T-helper 22 cell (primary cell): ENCODE measurements around the gene SNRNP25.

Experiments used
- DNase-seq: peaks from one replicate; pipeline ENCODE4 v3.0.0-alpha.2; 2020; ENCODE audit warnings: low read depth

SNRNP25 gene

GRCh38 chr16:78444-79150 is 25.0 kb downstream of the SNRNP25 start:
- no peak for DNase-seq

- no peak for DNase-seq
Observed at GRCh38 chr16:79151-80054, 25.8 kb downstream of the SNRNP25 start.

- no peak for DNase-seq
Observed at GRCh38 chr16:83060-83603, 29.5 kb downstream of the SNRNP25 start.

GRCh38 chr16:83781-84615 is 30.4 kb downstream of the SNRNP25 start:
- no peak for DNase-seq

- DNase-seq, result no peak
Observed at GRCh38 chr16:84718-85406, 31.2 kb downstream of the SNRNP25 start.

- DNase-seq, result no peak
Observed at GRCh38 chr16:85407-85782, 31.8 kb downstream of the SNRNP25 start.

GRCh38 chr16:85865-86264 is 32.2 kb downstream of the SNRNP25 start:
- DNase-seq, result no peak

- DNase-seq, result no peak
Observed at GRCh38 chr16:86483-86952, 32.9 kb downstream of the SNRNP25 start.

GRCh38 chr16:88613-89012 is 35.0 kb downstream of the SNRNP25 start:
- no peak for DNase-seq

- no peak for DNase-seq
Observed at GRCh38 chr16:89391-90302, 36.0 kb downstream of the SNRNP25 start.

GRCh38 chr16:91484-91883 is 37.9 kb downstream of the SNRNP25 start:
- DNase-seq, result no peak

GRCh38 chr16:92431-93339 is 39.1 kb downstream of the SNRNP25 start:
- DNase-seq, result no peak

- no peak for DNase-seq
Observed at GRCh38 chr16:94918-95265, 41.3 kb downstream of the SNRNP25 start.

- DNase-seq, result peak; percentile 70
Observed at GRCh38 chr16:96935-97381, 43.3 kb downstream of the SNRNP25 start.

- no peak for DNase-seq
Observed at GRCh38 chr16:97822-98221, 44.2 kb downstream of the SNRNP25 start.

- DNase-seq, result no peak
Observed at GRCh38 chr16:100989-101388, 47.4 kb downstream of the SNRNP25 start.

GRCh38 chr16:101586-101985 is 48.0 kb downstream of the SNRNP25 start:
- no peak for DNase-seq

GRCh38 chr16:102060-102855 is 48.6 kb downstream of the SNRNP25 start:
- DNase-seq, result no peak
